ENCODE data around the gene RASA3.

Gene RASA3

GRCh38 chr13:113976711-113977684 is 155.4 kb downstream of the RASA3 start:
- DNase-seq: no peak

GRCh38 chr13:113975416-113975815 is 157.0 kb downstream of the RASA3 start:
- no peak for DNase-seq

DNA sequence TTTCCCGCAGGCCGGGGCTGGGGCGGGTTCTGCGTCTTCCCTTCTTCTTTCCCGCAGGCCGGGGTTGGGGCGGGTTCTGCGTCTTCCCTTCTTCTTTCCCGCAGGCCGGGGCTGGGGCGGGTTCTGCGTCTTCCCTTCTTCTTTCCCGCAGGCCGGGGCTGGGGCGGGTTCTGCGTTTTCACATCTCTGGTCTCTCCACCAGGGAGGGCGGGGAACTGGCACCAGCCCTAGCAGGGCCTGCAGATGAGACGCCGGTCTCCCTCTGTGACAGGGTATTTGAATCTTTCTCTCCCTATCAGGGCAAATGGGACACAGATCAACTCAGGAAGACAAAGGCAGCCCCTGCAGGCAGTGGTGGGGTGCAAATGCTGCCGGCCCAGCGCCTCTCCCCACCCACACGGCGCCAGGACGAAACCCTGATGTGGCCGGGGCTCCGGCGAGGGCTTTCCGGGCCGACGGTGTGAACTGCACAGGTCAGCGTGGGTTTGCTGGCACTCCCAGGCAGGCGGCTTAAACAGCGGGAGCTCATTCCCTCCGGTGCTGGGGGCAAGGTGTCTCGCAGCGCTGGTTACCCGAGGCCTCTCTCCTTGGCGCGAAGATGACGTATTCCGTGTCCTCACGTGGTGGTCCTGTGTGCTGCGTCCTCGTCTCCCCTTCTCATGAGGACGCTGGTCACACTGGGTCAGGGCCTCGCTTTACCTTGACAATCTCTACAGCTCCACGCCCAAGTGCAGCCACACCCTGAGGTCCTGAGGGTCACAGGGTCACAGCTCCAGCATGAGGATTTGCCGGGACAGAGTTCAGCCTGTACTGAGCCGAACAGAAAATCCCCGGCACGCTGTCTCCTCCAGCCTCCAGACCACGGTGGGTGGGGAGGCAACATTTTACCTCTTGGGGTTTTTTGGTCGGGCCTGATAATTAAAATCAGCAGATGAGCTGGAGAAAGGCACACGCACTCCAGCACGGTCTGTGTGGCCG is 157.8 kb downstream of the RASA3 start:
- DNase-seq: no peak

- DNase-seq: no peak
These were observed 158.9 kb downstream of the RASA3 start, which contains the start of gene C13orf46 for GRCh38 chr13:113973218-113974164. Gene C13orf46, minus strand, starts transcription at chr13:113974076. Its CDS starts 79 bp downstream, at chr13:113973997.

DNA sequence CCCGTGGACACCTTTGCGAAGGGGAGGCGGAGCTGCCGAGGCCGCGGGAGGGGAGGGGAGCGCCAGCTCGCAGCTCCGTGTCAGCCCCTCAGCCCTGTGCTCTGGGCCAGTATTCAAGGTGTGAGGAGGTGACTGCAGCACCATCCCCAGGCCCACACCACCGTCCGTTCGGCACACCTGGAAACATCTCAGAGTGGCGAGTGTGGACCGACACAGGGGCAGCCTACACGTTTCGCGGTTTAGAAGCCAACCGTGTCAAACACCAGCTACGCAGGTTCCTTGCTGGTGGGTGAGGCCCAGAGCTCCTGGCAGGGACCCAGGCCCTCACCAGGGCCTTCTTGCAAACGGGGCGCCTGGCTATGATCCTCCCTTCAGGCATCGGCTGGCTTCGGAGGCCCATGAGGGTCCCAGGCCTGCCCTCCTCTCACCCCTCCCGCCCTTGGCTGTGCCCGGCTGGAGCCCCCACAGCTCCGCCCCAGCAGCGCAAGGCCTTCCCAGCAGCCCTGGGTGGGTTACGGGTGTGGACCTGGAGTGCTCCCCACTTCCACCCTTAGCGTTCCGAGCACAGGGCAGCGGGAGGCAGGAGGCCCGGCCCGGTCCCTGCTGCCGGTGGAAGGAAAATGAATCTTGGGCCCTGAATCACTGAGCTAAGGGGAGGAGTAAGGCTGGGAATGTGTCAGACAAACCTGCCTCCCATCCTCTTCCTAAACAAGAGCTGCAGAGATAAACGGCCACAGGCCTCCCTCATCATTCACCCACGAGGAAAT is 159.8 kb downstream of the RASA3 start:
- no peak for DNase-seq

- DNase-seq: no peak
These were observed 160.8 kb downstream of the RASA3 start for GRCh38 chr13:113971471-113972231.

DNA sequence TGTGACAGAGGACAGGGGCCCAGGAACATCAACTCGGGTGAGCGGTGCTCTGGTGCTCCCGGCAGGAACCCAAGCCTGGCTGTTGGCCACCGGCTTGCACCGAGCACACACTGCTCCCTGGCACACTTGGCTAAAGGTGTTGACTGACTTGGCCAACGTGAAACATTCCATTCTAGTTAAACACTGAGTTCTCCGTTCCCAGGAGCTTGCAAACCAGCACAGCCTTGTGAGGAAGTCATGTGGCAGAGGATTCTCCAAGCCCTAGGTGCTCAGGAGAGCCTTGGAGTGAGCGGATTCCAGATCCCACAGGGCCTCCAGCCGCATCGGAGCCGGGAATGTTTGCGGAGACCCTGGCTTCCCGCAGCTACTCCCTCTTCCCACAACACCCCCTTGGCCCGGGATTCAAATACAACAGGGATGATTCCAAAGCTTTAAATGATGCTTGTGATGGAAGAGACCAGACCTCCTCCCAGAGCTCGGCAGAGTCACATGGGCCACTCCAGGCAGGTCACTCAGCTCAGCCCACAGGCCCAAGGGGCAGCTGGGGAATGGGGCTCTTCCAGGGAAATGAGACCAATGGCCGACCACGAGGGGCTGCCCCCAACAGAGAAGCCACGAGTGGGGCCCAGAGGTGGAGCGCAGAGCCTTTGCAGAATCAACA is 161.5 kb downstream of the RASA3 start:
- DNase-seq: no peak

GRCh38 chr13:113969973-113970611 is 162.3 kb downstream of the RASA3 start:
- no peak for DNase-seq

GRCh38 chr13:113969311-113969972 is 163.0 kb downstream of the RASA3 start:
- DNase-seq: no peak

- DNase-seq: no peak
These were observed 163.7 kb downstream of the RASA3 start for GRCh38 chr13:113968463-113969310.

GRCh38 chr13:113967729-113968462 is 164.5 kb downstream of the RASA3 start:
- DNase-seq: no peak

GRCh38 chr13:113967206-113967720 is 165.2 kb downstream of the RASA3 start:
- no peak for DNase-seq

GRCh38 chr13:113965968-113966884 is 166.2 kb downstream of the RASA3 start:
- no peak for DNase-seq

- DNase-seq: no peak
These were observed 167.0 kb downstream of the RASA3 start for GRCh38 chr13:113965383-113965874.

DNA sequence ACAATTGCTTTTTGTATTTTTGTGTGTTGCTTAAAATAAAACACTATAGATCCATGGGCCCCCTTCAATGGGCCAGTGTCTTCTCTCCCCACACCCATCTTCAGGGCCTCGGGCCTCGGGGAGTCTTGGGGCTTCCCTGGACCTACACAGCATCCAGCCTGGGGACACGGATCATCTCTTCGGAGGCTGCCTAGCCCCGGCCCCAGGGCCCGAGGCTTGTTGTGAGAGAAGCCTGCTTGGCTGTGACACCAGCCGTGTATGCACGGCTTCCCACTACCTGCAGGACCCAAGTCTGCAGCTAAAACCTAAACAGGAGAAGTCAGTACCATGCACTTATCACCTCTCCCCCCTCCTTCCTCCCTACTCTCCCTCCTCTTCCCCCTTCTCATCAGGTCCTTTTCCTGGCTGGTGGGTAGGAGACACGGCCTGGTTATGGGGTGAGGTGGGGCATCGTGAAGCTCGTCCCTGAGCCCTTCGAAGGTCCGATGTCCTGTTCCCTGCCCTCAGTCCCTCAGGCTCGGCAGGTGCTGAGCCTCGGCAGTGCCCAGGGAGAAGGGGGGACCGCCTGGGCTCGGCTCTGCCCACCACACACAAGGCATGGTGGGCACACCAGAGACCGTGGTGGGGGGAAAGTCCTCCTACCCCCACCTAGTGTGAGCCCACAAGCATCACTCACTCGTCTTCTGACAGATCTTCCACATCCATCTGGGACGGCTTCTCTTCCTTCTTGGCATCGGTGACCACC is 168.0 kb downstream of the RASA3 start:
- no peak for DNase-seq

Measured in activated CD4-positive, alpha-beta T cell treated with anti-CD3 and anti-CD28 coated beads, Interleukin-2, amount 50 U/mL, for 1 hour (primary cell).